Trophoblast cell (in vitro differentiated cells and primary cell): ENCODE results near the gene CLEC2A.
A peak's percentile ranks its signal among the peaks of the same experiment; 100 is the strongest.

Source experiments
- DNase-seq, 2 donors: peaks; one replicate each; pipeline ENCODE4 v3.0.0-alpha.2; 2016
- H2AFZ ChIP-seq: 2 replicates; pipeline ENCODE4 v1.6.1; 2013; ENCODE audit warnings: low read length, moderate library complexity, mild to moderate bottlenecking; ENCODE audit not compliant: insufficient read depth, poor library complexity
- H2AK5ac ChIP-seq: 2 replicates; pipeline ENCODE4 v1.6.1; 2013; ENCODE audit warnings: mild to moderate bottlenecking, low read length
- H2BK120ac ChIP-seq: 2 replicates; pipeline ENCODE4 v1.6.1; 2013; ENCODE audit warnings: low read length, mild to moderate bottlenecking, moderate library complexity; ENCODE audit not compliant: insufficient read depth, poor library complexity
- H2BK12ac ChIP-seq: 2 replicates; pipeline ENCODE4 v1.6.1; 2013; ENCODE audit warnings: mild to moderate bottlenecking, low read length, moderate library complexity
- H2BK5ac ChIP-seq: 2 replicates; pipeline ENCODE4 v1.6.1; 2013; ENCODE audit warnings: low read length, low read depth, moderate library complexity, mild to moderate bottlenecking; ENCODE audit not compliant: poor library complexity
- H3K14ac ChIP-seq: 2 replicates; pipeline ENCODE4 v1.6.1; 2013; ENCODE audit warnings: mild to moderate bottlenecking, low read length
- H3K18ac ChIP-seq: 2 replicates; pipeline ENCODE4 v1.6.1; 2013; ENCODE audit warnings: mild to moderate bottlenecking, low read length
- H3K23ac ChIP-seq: 2 replicates; pipeline ENCODE4 v1.6.1; 2013; ENCODE audit warnings: low read length
- H3K27ac ChIP-seq: 2 replicates; pipeline ENCODE4 v1.5.1; 2013; ENCODE audit warnings: low read depth, mild to moderate bottlenecking, inconsistent platforms, low read length, moderate library complexity
- H3K27me3 ChIP-seq: 2 replicates; pipeline ENCODE4 v1.6.1; 2013; ENCODE audit warnings: inconsistent platforms, mild to moderate bottlenecking, low read length, moderate library complexity; ENCODE audit not compliant: insufficient read depth
- H3K36me3 ChIP-seq, 2 experiments: 1 replicate in 1 of 2; 2 replicates in 1 of 2; pipeline ENCODE4 v1.6.1; 2013; ENCODE audit warnings: low read length in 2 of 2, mild to moderate bottlenecking in 2 of 2, moderate library complexity in 1 of 2; ENCODE audit not compliant: insufficient read depth in 2 of 2, control insufficient read depth in 1 of 2
- H3K4ac ChIP-seq: 2 replicates; pipeline ENCODE4 v1.6.1; 2013; ENCODE audit warnings: low read depth, mild to moderate bottlenecking, low read length, moderate library complexity
- H3K4me1 ChIP-seq, 2 experiments: 1 replicate in 1 of 2; 2 replicates in 1 of 2; pipeline ENCODE4 v1.6.1; 2013; ENCODE audit warnings: low read length in 2 of 2, mild to moderate bottlenecking in 2 of 2, moderate library complexity in 1 of 2; ENCODE audit not compliant: insufficient read depth in 2 of 2, control insufficient read depth in 1 of 2
- H3K4me2 ChIP-seq: 2 replicates; pipeline ENCODE4 v1.6.1; 2013; ENCODE audit warnings: inconsistent platforms, mild to moderate bottlenecking, low read length, moderate library complexity
- H3K4me3 ChIP-seq: 2 replicates; pipeline ENCODE4 v1.5.1; 2013; ENCODE audit warnings: mild to moderate bottlenecking, low read depth, low read length, inconsistent platforms
- H3K79me1 ChIP-seq: one replicate; pipeline ENCODE4 v1.6.1; 2013; ENCODE audit warnings: low read length
- H3K79me2 ChIP-seq: 2 replicates; pipeline ENCODE4 v1.6.1; 2013; ENCODE audit warnings: low read length, mild to moderate bottlenecking; ENCODE audit not compliant: control insufficient read depth, insufficient read depth, poor library complexity
- H3K9ac ChIP-seq: 2 replicates; pipeline ENCODE4 v1.6.1; 2013; ENCODE audit warnings: mild to moderate bottlenecking, low read length
- H3K9me3 ChIP-seq: 2 replicates; pipeline ENCODE4 v1.6.1; 2013; ENCODE audit warnings: low read depth, mild to moderate bottlenecking, control low read depth, inconsistent platforms, low read length; ENCODE audit not compliant: insufficient read depth
- H4K12ac ChIP-seq: 2 replicates; pipeline ENCODE4 v1.6.1; 2013; ENCODE audit warnings: low read depth, mild to moderate bottlenecking, low read length, moderate library complexity
- H4K8ac ChIP-seq: 2 replicates; pipeline ENCODE4 v1.6.1; 2013; ENCODE audit warnings: low read depth, mild to moderate bottlenecking, low read length, moderate library complexity
- H4K91ac ChIP-seq: one replicate; pipeline ENCODE4 v1.6.1; 2013; ENCODE audit warnings: low read depth, mild to moderate bottlenecking, low read length, moderate library complexity
- WGBS: extraction: QIAGEN DNeasy Blood & Tissue Kit; methylation state at CpG from one replicate; pipeline ENCODE4 v1.1.7; 2013; ENCODE audit warnings: missing lambda C conversion rate; ENCODE audit not compliant: insufficient read length, insufficient coverage; ENCODE audit errors: extremely low coverage; 5-methylcytosine and 5-hydroxymethylcytosine counted together

Gene CLEC2A

GRCh38 chr12:9947674-9948073 is 15.5 kb upstream of the CLEC2A start:
- no peak overlapping the region for H2AK5ac ChIP-seq
- no peaks in the 10 kb centered on the region for H3K9me3 ChIP-seq
- no peak overlapping the region for H2AFZ ChIP-seq
- H4K12ac ChIP-seq, result no peak overlapping the region
- no peak overlapping the region for H3K4ac ChIP-seq
- no peak overlapping the region for H3K27ac ChIP-seq
- H4K8ac ChIP-seq, result no peak overlapping the region
- no peaks in the 10 kb centered on the region for H3K79me1 ChIP-seq
- no peaks in the 10 kb centered on the region for H3K4me1 ChIP-seq
- no peak overlapping the region for H3K18ac ChIP-seq
- no peak overlapping the region for H3K4me3 ChIP-seq
- WGBS, result no CpG with 5 or more reads among the region's 3 CpGs
- no peak overlapping the region for H3K9ac ChIP-seq
- no peaks in the 10 kb centered on the region for H3K27me3 ChIP-seq
- no peak overlapping the region for H2BK5ac ChIP-seq
- H2BK120ac ChIP-seq, result no peak overlapping the region
- no peak overlapping the region for H3K14ac ChIP-seq
- no peak overlapping the region for H3K23ac ChIP-seq
- no peaks in the 10 kb centered on the region for H3K79me2 ChIP-seq
- DNase-seq, result no peak
- H2BK12ac ChIP-seq, result no peak overlapping the region
- H3K4me2 ChIP-seq, result no peak overlapping the region
- H3K36me3 ChIP-seq, result no peaks in the 10 kb centered on the region
- H4K91ac ChIP-seq, result no peak overlapping the region

GRCh38 chr12:9944391-9944790 is 12.2 kb upstream of the CLEC2A start:
- H2AK5ac ChIP-seq, result no peak overlapping the region
- no peaks in the 10 kb centered on the region for H3K36me3 ChIP-seq
- no peak for DNase-seq
- H3K4me2 ChIP-seq, result no peak overlapping the region
- no peaks in the 10 kb centered on the region for H3K79me2 ChIP-seq
- H4K91ac ChIP-seq, result no peak overlapping the region
- no peaks in the 10 kb centered on the region for H3K79me1 ChIP-seq
- no peak overlapping the region for H3K9ac ChIP-seq
- H2AFZ ChIP-seq, result no peak overlapping the region
- no peak overlapping the region for H2BK5ac ChIP-seq
- no peak overlapping the region for H3K4me3 ChIP-seq
- no peak overlapping the region for H4K8ac ChIP-seq
- 100% methylated on average over 1 of the region's 2 CpGs for WGBS
- H3K4ac ChIP-seq, result no peak overlapping the region
- H3K9me3 ChIP-seq, result no peaks in the 10 kb centered on the region
- no peak overlapping the region for H3K14ac ChIP-seq
- H3K27me3 ChIP-seq, result no peaks in the 10 kb centered on the region
- H2BK12ac ChIP-seq, result no peak overlapping the region
- no peak overlapping the region for H3K18ac ChIP-seq
- H4K12ac ChIP-seq, result no peak overlapping the region
- H2BK120ac ChIP-seq, result no peak overlapping the region
- no peak overlapping the region for H3K27ac ChIP-seq
- no peaks in the 10 kb centered on the region for H3K4me1 ChIP-seq
- no peak overlapping the region for H3K23ac ChIP-seq

- Histone ChIP-seq H4K8ac (no peak overlapping the region), H3K27me3 (no peaks in the 10 kb centered on the region), H3K79me1 (no peaks in the 10 kb centered on the region), H3K18ac (no peak overlapping the region), H3K4me3 (no peak overlapping the region), H2BK12ac (no peak overlapping the region), H3K4ac (no peak overlapping the region), H2AK5ac (no peak overlapping the region), H3K9me3 (no peaks in the 10 kb centered on the region), H2BK120ac (no peak overlapping the region), H3K79me2 (no peaks in the 10 kb centered on the region), H3K36me3 (no peaks in the 10 kb centered on the region), H2BK5ac (no peak overlapping the region), H3K23ac (no peak overlapping the region), H3K9ac (no peak overlapping the region), H3K4me1 (no peaks in the 10 kb centered on the region), H3K27ac (no peak overlapping the region), H4K91ac (no peak overlapping the region), H4K12ac (no peak overlapping the region), H3K4me2 (no peak overlapping the region), H2AFZ (no peak overlapping the region), H3K14ac (no peak overlapping the region)
- no CpG with 5 or more reads among the region's 19 CpGs for WGBS
- DNase-seq, result peak in 1 of 2 donors; percentile 14
Observed at GRCh38 chr12:9943240-9943639, 11.1 kb upstream of the CLEC2A start.

GRCh38 chr12:9941838-9942237 is 9.7 kb upstream of the CLEC2A start:
- Histone ChIP-seq H3K14ac (no peak overlapping the region), H3K9me3 (no peaks in the 10 kb centered on the region), H3K79me2 (no peaks in the 10 kb centered on the region), H3K79me1 (no peaks in the 10 kb centered on the region), H3K23ac (no peak overlapping the region), H2AK5ac (no peak overlapping the region), H2AFZ (no peak overlapping the region), H2BK5ac (no peak overlapping the region), H3K9ac (no peak overlapping the region), H3K4me3 (no peak overlapping the region), H3K27ac (no peak overlapping the region), H4K91ac (no peak overlapping the region), H3K36me3 (no peaks in the 10 kb centered on the region), H3K4me1 (no peaks in the 10 kb centered on the region), H3K4me2 (no peak overlapping the region), H4K12ac (no peak overlapping the region), H3K4ac (no peak overlapping the region), H4K8ac (no peak overlapping the region), H2BK120ac (no peak overlapping the region), H3K27me3 (no peaks in the 10 kb centered on the region), H3K18ac (no peak overlapping the region), H2BK12ac (no peak overlapping the region)
- no peak for DNase-seq
- no CpG with 5 or more reads among the region's 1 CpG for WGBS
